Suprapubic skin (tissue), 3 donors: Measurements from ENCODE around the gene PIGX.

Experiments used
- EP300 ChIP-seq: sonication (generic); formaldehyde crosslinking; IDR thresholded peaks from one replicate; pipeline ENCODE4 v1.6.1; 2017; ENCODE audit warnings: antibody characterized with exemption
- POLR2A ChIP-seq, 2 donors: fragments of 450-650 bp; IDR thresholded peaks; one replicate each; pipeline ENCODE4 v1.6.1; 2017; ENCODE audit warnings: antibody characterized with exemption in 2 of 2, mild to moderate bottlenecking in 2 of 2, moderate library complexity in 2 of 2
- TF ChIP-seq, protein P1 (sequence below), 2 donors: fragments of 200-600 bp in 1 of 2; fragments of 450-650 bp in 1 of 2; sonication (generic) in 1 of 2; IDR thresholded peaks; one replicate each; pipeline ENCODE4 v1.5.1; 2016 to 2019; ENCODE audit warnings: antibody characterized with exemption in 2 of 2, mild to moderate bottlenecking in 1 of 2, moderate library complexity in 1 of 2

DNA sequence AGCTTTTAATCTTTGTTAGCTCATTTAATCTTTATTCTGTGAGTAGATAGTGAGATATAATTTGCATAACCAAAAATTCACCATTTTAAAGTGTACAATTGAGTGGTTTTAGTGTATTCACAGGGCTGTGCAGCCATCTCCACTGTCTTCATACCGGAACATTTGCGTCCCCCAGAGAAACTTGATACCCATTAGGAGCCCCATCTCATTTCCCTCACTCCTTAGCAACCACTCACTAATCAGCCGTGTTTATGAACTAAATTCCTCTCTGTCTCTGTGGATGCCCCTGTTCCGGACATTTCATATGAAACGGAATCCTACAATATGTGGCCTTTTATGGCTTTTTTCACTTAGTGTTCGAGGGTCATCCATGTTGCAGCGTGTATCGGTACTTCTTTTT is 65.7 kb downstream of the PIGX start:
- TF ChIP-seq, protein P1, sequence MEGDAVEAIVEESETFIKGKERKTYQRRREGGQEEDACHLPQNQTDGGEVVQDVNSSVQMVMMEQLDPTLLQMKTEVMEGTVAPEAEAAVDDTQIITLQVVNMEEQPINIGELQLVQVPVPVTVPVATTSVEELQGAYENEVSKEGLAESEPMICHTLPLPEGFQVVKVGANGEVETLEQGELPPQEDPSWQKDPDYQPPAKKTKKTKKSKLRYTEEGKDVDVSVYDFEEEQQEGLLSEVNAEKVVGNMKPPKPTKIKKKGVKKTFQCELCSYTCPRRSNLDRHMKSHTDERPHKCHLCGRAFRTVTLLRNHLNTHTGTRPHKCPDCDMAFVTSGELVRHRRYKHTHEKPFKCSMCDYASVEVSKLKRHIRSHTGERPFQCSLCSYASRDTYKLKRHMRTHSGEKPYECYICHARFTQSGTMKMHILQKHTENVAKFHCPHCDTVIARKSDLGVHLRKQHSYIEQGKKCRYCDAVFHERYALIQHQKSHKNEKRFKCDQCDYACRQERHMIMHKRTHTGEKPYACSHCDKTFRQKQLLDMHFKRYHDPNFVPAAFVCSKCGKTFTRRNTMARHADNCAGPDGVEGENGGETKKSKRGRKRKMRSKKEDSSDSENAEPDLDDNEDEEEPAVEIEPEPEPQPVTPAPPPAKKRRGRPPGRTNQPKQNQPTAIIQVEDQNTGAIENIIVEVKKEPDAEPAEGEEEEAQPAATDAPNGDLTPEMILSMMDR (IDR thresholded peaks at IDR 0.05): no peak
- TF ChIP-seq EP300: no peak
- no peak for TF ChIP-seq POLR2A (IDR thresholded peaks at IDR 0.05)
